Hematopoietic multipotent progenitor cell treated with erythropoietin and hydrocortisone succinate and interleukin-3 and kit ligand, for 6 days (in vitro differentiated cells): ENCODE data around the gene PEX14.

Experiments
- DNase-seq: peaks from one replicate; pipeline ENCODE4 v3.0.0-alpha.2; 2015

Gene PEX14

DNA sequence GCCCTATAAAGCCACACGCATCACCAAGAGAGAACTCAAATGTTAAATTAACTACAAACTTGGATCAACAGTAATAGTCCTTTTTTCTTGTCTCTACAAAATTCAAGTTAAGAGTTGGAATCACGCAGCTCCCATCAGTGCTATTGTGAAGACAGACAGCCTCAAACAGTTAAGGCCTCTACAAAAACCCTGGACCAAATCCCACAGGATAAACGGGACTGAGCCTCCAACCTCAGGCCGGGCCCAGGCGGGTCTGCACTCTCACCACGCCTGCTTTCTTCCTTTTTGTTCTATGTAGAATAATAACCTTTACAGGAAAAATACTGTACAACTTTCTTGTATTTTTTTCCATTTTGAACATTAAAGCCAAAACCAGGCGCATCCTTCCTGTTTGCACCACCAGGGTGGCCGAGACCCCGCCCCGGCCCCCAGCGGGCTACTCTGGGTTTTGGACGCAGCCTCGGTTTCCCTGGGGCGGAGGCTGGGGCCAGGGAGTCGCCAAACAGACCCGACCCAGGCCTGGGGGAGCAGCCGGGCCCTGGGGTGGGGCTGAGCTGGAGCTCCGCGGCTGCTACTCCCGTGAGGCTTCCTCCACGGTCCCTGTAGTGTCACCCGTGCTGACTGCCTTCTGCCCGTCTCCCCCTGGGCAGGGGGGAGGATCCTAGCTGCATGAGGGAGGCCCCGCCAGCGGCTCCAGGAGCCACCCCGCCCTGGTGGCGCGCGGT lies 163.2 kb downstream of the PEX14 start:
- DNase-seq = no peak

- DNase-seq = no peak
These were observed 163.8 kb downstream of the PEX14 start for GRCh38 chr1:10638559-10639005.

GRCh38 chr1:10639011-10639774 lies 164.4 kb downstream of the PEX14 start:
- DNase-seq = no peak

- no peak for DNase-seq
These were observed 165.2 kb downstream of the PEX14 start for GRCh38 chr1:10639775-10640578.

GRCh38 chr1:10640843-10641553 lies 166.2 kb downstream of the PEX14 start:
- DNase-seq = no peak

- no peak for DNase-seq
These were observed 167.2 kb downstream of the PEX14 start for GRCh38 chr1:10641976-10642375.

- no peak for DNase-seq
These were observed 167.8 kb downstream of the PEX14 start for GRCh38 chr1:10642403-10643080.

- DNase-seq = no peak
These were observed 169.0 kb downstream of the PEX14 start for GRCh38 chr1:10643607-10644306.

DNA sequence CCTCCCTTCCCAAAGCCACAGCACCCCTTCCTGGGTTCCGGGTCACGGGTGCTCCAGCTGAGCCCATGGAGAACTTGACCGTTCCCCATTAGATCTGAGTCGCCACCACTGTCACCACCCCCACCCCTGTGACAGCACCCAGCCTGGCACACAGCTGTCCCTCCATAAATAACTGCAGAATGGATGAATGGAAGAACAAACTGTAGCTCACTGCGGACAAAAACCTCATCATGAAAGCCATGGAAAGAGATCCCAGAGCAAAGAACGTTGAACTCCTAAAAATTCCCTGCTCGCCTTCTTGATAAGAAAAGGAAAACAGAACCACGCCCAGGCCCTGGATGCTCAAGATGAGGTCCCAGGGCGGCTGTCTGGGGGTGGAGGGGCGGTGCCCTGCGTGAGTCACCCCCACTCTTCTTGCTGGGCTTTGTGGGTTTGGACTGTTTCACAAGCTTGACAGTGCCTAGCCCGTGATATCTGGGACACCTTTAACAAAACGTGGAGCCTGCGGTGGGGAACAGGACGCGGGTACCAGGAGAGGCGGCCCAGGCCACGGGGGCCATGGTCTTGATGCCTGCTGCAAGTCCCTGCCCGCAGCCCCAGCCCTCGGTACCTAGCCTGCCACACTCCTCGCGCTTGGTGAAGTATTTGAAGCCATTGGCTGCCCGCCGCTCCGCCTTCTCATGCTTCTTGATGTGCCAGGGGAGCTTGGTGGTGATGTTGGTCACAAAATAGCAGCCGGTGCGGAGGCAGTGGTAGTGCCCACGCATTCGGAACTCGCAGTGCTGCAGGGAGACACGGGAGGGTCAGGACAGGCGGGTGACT lies 169.8 kb downstream of the PEX14 start:
- DNase-seq = peak; percentile 59

DNA sequence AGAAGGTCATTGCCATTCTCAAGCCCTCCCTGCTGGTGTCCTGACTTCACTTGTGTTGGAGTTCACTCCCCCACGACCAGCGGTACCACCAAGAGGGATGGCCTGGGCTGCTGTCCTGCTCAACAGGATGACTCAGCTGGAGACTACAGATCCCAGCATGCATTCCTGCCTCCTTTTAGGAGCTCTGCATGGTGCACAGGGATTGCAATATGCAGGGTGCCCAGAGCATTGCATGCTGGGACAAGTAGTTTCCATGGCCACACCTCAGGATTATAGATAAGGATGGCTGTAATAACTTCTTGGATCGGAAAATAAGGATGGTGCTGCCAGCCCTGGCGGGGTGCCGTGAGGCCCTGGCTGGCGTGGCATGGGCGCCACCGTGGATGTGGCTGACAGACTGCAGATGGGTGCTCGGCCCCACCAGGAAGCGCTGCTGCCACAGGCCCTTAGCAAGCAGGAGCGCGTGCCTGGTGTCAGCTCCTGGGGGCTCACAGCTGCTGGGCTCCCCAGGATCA lies 171.7 kb downstream of the PEX14 start:
- peak; percentile 63 for DNase-seq

DNA sequence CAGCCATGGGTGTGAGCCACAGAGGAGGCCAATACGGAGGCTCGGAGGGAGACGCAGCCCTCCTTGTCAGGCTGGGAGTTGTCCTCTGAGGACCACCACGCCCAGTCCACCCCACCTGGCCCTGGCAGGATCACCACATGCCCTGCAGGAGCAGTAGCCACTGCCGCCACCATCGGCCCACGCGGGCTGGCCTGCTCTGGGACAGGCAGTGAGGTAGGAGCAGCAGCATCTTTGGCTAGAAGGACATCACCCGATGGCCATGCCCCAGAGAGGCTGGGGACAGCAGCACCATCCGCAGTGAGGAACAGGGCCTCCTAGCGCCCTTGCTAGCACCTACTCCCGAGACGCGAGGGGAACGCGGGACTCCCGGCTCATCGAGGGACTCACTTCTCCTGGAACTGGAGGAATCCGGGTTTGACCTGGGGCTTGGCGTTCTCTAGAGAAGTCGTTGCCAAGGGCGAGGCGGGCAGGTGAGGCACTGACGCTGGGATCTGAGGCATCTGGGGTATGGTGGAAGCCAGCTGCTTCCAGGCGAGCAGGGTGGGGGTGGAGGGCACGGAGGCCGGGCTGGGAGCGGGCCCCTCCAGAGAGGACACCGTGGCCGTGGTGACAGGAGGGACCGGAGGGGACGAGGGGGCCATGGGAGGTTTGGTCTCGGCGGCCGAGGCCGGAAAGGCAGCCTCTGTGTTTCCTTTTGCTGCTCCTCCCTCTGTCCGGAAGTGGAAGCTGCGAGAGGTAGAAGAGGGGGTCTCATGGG lies 172.8 kb downstream of the PEX14 start:
- DNase-seq = no peak

DNA sequence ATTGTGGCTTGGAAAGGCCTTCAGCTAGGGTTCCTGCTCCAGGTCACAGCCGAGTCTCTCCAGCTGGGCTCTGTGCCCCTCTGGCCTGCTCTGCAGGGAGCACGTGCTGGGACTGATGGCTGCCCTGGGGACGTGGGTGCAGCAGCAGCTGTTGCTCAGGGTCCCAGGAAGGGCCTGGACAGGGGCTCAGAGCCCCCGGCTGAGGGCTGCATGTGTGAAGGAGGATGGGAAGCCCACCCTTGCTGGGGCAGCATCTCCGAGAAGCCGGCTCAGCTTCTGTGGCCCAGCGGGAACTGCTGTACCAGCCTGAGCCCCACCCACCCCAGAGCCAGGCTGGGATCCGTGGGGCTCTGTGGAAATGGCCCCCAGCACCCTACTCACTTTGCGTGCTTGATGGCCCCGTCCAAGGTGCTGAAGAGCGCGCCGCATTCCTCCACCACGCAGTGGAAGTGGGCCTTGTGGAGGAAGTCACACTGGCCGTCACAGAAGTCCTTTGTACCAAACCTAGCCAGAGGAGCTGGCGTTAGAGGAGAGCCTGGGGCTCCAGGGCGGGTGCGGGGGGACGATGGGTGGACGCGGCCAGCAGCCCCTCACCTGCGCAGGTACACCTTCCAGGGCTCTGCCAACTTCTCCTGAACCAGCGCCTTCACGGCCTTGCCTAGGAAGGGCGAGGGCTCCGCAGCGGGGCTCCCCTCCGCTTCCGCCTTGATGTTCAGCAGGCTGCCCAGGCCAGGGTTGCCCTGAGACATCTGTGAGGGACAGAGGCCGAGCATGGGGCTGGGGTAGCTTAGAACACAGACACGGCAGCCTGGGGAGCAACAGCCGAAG lies 174.2 kb downstream of the PEX14 start:
- DNase-seq = no peak

DNA sequence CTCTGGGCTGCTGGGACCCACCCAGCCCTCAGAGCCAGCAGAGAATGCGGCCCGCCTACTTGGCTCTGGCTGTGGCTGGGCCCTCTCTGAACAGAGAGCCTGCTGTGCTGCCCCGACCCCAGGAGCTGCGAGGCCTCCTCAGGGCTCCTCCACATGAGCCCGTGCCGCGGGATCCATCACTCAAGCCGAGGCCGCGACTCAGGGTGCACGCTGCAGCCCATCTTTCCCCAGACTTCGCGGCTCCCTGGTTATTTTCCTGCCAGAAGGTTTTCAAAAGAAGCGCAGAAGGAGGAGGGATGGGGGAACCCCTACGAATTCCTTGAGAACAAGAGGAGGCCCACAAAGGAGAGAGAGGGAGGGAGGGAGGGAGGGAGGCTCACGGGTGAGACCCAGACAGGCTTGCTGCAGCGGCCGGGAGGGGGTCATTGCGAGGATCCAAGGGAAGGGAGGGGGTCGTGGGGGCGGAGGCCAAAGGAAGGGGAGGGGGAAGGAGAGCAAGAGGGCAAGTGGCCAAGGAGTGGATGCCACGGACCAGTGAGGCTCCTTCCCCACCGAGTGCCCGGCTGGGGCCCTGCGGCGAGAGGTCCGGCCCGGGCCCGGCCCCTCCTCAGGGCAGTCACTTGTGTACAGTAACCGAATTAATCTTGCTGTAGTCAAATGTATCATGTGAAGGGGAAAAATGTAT lies 174.9 kb downstream of the PEX14 start:
- no peak for DNase-seq

DNA sequence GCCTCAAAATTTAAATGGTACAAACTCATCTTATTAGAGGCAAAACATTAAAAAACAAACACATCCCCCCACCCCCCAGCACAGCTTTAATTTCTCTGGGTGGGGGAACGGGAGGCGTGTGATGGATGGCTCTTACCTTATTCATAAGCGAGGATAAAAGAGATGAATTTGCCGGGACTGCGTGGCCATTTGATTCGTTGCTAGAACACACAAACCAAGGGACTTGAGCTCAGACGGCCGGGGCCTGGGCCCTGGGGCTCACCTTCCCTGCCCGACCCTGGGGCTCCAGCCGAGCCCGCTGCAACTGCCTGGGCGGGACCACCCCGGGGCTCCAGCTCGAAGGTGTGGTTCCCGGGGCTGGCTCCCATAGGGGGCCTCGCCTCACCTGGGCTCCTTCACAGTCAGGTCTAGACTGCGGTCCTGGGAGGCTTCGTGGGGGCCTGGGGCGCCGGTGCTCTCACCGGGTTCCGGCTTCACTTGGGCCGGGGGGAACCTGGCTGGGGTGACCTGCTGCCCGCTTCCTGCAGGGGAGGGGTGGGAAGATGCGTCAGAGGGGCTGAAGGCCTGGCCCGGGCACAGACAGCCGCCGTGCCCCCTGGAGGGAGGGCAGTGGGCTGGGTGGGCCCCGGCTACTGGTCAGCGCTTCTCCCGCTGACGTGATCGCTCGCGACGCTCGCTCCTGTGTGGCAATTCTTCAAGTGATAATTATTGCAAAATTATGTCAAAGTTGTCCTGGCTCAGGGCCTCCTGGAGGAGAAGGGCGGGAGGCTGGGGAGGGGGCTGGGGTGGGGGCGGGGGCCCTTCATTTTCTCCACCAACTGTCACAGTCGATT lies 176.0 kb downstream of the PEX14 start:
- no peak for DNase-seq

GRCh38 chr1:10651389-10651766 lies 176.6 kb downstream of the PEX14 start:
- DNase-seq = no peak

- DNase-seq = no peak
These were observed 177.0 kb downstream of the PEX14 start for GRCh38 chr1:10651793-10652192.

GRCh38 chr1:10652626-10653025 lies 177.9 kb downstream of the PEX14 start:
- DNase-seq = no peak
